Heart right ventricle (tissue), 16 donors: ENCODE data around the gene CPAMD8. TPM values are rescaled to one million over a fixed set of nuclear protein-coding genes. Genes with fewer than 3 reads are reported as not detected.

ENCODE experiments used
- ATAC-seq, 8 donors: fragments of 200-7000 bp; cut with Tn5 transposase; one replicate each; pipeline ENCODE4 v1.9.1; 2020; ENCODE audit warnings: mild to moderate bottlenecking in 8 of 8, moderate library complexity in 8 of 8, moderate number of reproducible peaks in 1 of 8
- DNase-seq, 2 donors: peaks; one replicate each; pipeline ENCODE4 v3.0.0-alpha.2; 2020
- H3K27ac ChIP-seq, 10 donors: fragments of 200-600 bp; sonication (generic) in 2 of 10; one replicate each; pipeline versions ENCODE4 v1.5.0 to v1.8.0; 2020 to 2022; ENCODE audit warnings: mild to moderate bottlenecking in 3 of 10
- H3K27me3 ChIP-seq, 7 donors: fragments of 200-600 bp; one replicate each; pipeline ENCODE4 v1.8.0; 2021 to 2022; ENCODE audit warnings: mild to moderate bottlenecking in 2 of 7
- H3K36me3 ChIP-seq, 9 donors: fragments of 200-600 bp; sonication (generic) in 1 of 9; one replicate each; pipeline versions ENCODE4 v1.5.0 to v1.8.0; 2020 to 2022; ENCODE audit warnings: mild to moderate bottlenecking in 2 of 9
- H3K4me1 ChIP-seq, 9 donors: fragments of 200-600 bp; sonication (generic) in 1 of 9; one replicate each; pipeline versions ENCODE4 v1.5.0 to v1.8.0; 2020 to 2022; ENCODE audit warnings: mild to moderate bottlenecking in 4 of 9
- H3K4me3 ChIP-seq, 10 donors: fragments of 200-600 bp; sonication (generic) in 2 of 10; one replicate each; pipeline versions ENCODE4 v1.5.0 to v1.8.0; 2020 to 2022; ENCODE audit warnings: mild to moderate bottlenecking in 7 of 10, moderate library complexity in 2 of 10
- H3K9me3 ChIP-seq, 11 donors: fragments of 200-600 bp in 10 of 11; sonication (generic) in 2 of 11; one replicate each; pipeline versions ENCODE4 v1.5.0 to v1.8.0; 2013 to 2022; ENCODE audit warnings: mild to moderate bottlenecking in 2 of 11, control low read depth in 1 of 11, moderate library complexity in 1 of 11
- CTCF ChIP-seq, 9 donors: fragments of 200-600 bp; sonication (generic) in 2 of 9; IDR thresholded peaks; one replicate each; pipeline versions ENCODE4 v1.5.0 to v1.8.0; 2021 to 2022; ENCODE audit warnings: antibody characterized with exemption in 9 of 9, mild to moderate bottlenecking in 5 of 9, moderate library complexity in 1 of 9
- WGBS, 2 donors: extraction: QIAGEN DNeasy Blood & Tissue Kit; methylation state at CpG; one replicate each; pipeline ENCODE4 v1.1.7; 2013; ENCODE audit warnings: inconsistent platforms in 1 of 2; 5-methylcytosine and 5-hydroxymethylcytosine counted together
- intact Hi-C, 10 donors: fragments of 100-400 bp; cut with DNase I; formaldehyde crosslinking; loops; one replicate each; pipeline versions ENCODE4 v1.11.1 to v1.14.2; 2022
- polyA plus RNA-seq, 2 donors: library from polyadenylated mRNA; stranded (reverse); fragments of 200-250 nt; gene quantifications; one replicate each; pipeline ENCODE4 v1.2.3, GENCODE V29; 2013
- total RNA-seq, 10 donors: library from RNA; stranded (reverse); fragmentation: NEBNext Ultra II Directional in 3 of 10; extraction: Animal tissue kit (Norgen Biotek cat#: 25700) in 3 of 10; gene quantifications; one replicate each; pipeline versions ENCODE4 v1.2.1 to v1.2.4, GENCODE V29; 2021 to 2023
- donor health status: Arrhythmogenic right ventricular cardiomyopathy.
- donor health status: ischemic (EF 13 %, LVEDD 7.1; RV severe dilation, severe dysfunction).
- donor health status: healthy with polysubstance abuse.
- donor health status: DM: no; HTN: yes; CAD: no.
- donor health status: DM: no; HTN: no; CAD: no.
- donor health status: ischemic (EF 25% LVEDD 6.9; RV normal size, moderate dysfunction).
- donor health status: ischemic (EF 25% LVEDD 5.7; RV mildly dilated, moderate dysfunction).
- donor health status: healthy.
- donor health status: DM: yes; HTN: yes; CAD: no.
- donor health status: Ischemic cardiomyopathy.
- donor health status: ischemic (EF 35%, LVEDD 5.7; RV mildly dilated, moderate dysfunction).
- donor health status: nonischemic (EF 11% LVEDD 7.7; RV severe dilation, severe dysfunction).
- donor health status: DM: yes; HTN: yes; CAD: no.
- donor health status: PGD.
- donor health status: ischemic (EF 29% LVEDD 5.4; RV normal size, mild dysfunction).
- donor health status: nonischemic (EF 23%, LVEDD 6.1; RV moderate dilation, normal function).

CPAMD8 gene
- total and polyA plus RNA-seq, 12 donors: 4.8 to 77.9 (median 10.9) TPM

- intact Hi-C loops: loop anchor here in 1 of 10 donors (10.0 kb wide), 1 partner anchor 122 kb away; no protein-coding TSS in a partner anchor
- TF ChIP-seq CTCF (IDR thresholded peaks at IDR 0.05): no peak
- 86 to 87% methylated on average over 4 of the region's 4 CpGs for WGBS, 2 donors
- H3K36me3 ChIP-seq: no peaks in the 10 kb centered on the region
- H3K27me3 ChIP-seq: peaks cover 0 to 7% (median 2%) of the 10 kb centered on the region in 7 donors
- H3K4me3 ChIP-seq: no peak overlapping the region
- no peak overlapping the region for H3K27ac ChIP-seq
- peaks cover 0 to 2% (median 0%) of the 10 kb centered on the region in 9 donors for H3K4me1 ChIP-seq
- ATAC-seq (peak in 1 of 8 donors; percentile 36), DNase-seq (no peak)
- H3K9me3 ChIP-seq: no peaks in the 10 kb centered on the region
Measured at GRCh38 chr19:17036640-17037039, 10.0 kb upstream of the CPAMD8 start.

GRCh38 chr19:17035842-17036424 lies 9.3 kb upstream of the CPAMD8 start:
- Histone ChIP-seq H3K4me1 (no peaks in the 10 kb centered on the region), H3K27me3 (peaks cover 0 to 7% (median 2%) of the 10 kb centered on the region in 7 donors), H3K9me3 (no peaks in the 10 kb centered on the region), H3K36me3 (no peaks in the 10 kb centered on the region), H3K27ac (no peak overlapping the region), H3K4me3 (no peak overlapping the region)
- no peak for TF ChIP-seq CTCF (IDR thresholded peaks at IDR 0.05)
- DNase-seq: peak in 1 of 2 donors; percentile 30
- peak in 6 of 8 donors; percentile 9 to 46 (median 31) for ATAC-seq
- intact Hi-C loops: loop anchor here in 1 of 10 donors (10.0 kb wide), 1 partner anchor 121 kb away; no protein-coding TSS in a partner anchor
- 73 to 81% methylated on average over 15 of the region's 15 CpGs for WGBS, 2 donors

DNA sequence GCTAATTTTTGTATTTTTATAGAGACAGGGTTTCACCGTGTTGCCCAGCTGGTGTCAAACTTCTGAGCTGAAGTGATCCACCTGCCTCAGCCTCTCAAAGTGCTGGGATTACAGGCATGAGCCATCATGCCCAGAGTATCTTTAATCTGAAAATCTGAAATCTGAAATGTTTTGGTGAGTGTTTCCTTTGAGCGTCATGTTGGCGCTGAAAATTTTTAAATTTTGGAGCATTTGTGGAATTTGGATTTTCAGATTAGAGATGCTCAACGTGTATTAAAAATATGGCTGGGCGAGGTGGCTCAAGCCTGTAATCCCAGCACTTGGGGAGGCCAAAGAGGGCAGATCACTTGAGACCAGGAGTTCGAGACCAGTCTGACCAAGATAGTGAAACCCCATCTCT lies 5.1 kb upstream of the CPAMD8 start:
- Histone ChIP-seq H3K4me1 (no peaks in the 10 kb centered on the region), H3K4me3 (no peak overlapping the region), H3K9me3 (no peaks in the 10 kb centered on the region), H3K27me3 (peaks cover 0 to 33% (median 23%) of the 10 kb centered on the region in 7 donors), H3K27ac (no peak overlapping the region), H3K36me3 (no peaks in the 10 kb centered on the region)
- intact Hi-C loops: loop anchor here in 1 of 10 donors (10.0 kb wide), 1 partner anchor 117 kb away; no protein-coding TSS in a partner anchor
- ATAC-seq (no peak), DNase-seq (no peak)
- TF ChIP-seq CTCF (IDR thresholded peaks at IDR 0.05): no peak
- 87% methylated on average over 6 of the region's 6 CpGs for WGBS, 2 donors

DNA sequence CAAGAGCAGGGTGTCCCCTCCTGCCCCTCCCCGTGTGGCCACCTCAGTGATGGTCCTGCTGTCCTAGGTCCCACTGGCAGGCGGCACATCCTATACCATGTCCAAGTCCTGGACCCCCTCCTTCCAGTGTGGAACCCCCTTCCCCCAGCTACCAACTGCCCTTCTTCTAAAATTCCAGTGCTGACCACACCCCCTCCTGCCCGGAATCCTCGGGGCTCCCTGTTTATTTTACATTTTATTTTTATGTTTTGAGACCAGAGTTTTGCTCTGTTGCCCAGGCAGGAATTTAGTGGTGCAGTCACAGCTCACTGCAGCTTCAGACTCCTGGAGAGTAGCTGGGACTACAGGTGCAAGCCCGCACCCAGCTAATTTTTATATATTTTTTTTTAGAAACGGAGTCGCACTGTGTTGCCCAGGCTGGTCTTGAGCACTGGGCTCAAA lies 945 bp upstream of the CPAMD8 start:
- TF ChIP-seq CTCF (IDR thresholded peaks at IDR 0.05): no peak

More for the DNA sequence above, 945 bp upstream of the CPAMD8 start:
- Histone ChIP-seq H3K4me3 (no peak overlapping the region), H3K9me3 (peaks cover 0 to 21% (median 13%) of the 10 kb centered on the region in 11 donors), H3K27ac (peak overlapping the region in 3 of 10 donors; percentile 4 to 16 (median 10)), H3K27me3 (peaks cover 0 to 62% (median 48%) of the 10 kb centered on the region in 7 donors), H3K4me1 (peaks cover 0 to 13% (median 0%) of the 10 kb centered on the region in 9 donors), H3K36me3 (no peaks in the 10 kb centered on the region)
- intact Hi-C loops: no loop called here
- ATAC-seq (peak in 1 of 8 donors; percentile 29), DNase-seq (no peak)
- WGBS, 2 donors: 54 to 60% methylated on average over 7 of the region's 7 CpGs
